HG03159 (cell line): Measurements from ENCODE around the gene TMEM145.
A peak's percentile ranks its signal among the peaks of the same experiment; 100 is the strongest.
"Not testable (repeated sequence)": the region's sequence is repeated elsewhere in the genome, so short reads cannot be mapped to it uniquely, and the experiment has no call there.

Experiments used
- ATAC-seq: cut with Tn5 transposase; IDR thresholded peaks from one replicate; pipeline ENCODE4 v1.9.1; 2021; ENCODE audit warnings: mild to moderate bottlenecking, moderate library complexity; ENCODE audit not compliant: unreplicated experiment

Gene TMEM145

DNA sequence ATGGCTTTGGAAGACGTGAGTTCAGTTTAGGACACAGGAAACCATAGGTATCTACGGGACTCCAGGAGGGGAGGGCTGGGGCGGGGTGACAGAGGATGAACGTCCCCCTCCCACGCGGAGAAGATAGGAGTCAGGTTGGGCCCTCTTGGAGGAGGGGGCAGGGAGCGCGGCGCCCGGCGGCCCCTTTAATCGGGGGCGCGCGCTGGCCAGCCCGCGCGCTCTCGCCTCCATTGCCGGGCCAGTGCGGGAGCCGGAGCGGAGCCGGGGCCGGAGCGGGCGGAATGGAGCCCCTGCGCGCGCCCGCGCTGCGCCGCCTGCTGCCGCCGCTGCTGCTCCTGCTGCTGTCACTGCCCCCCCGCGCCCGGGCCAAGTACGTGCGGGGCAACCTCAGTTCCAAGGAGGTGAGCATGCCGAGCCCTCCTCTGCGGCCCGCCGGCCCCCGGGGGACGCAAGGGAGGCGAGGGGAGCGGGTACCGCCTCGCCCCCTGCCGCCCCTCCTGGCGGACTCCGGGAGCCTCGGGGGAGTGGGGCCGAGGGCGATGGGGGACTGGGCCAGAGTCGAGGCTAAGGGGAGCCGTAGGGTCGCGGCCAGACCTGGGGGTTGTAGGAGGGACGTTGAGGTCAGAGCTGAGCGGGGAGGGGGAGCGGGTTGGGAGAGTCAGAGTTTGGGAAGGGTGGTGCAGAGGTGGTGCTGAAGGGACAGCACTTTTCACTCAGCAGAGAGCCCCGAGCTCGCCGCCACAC, at the start of gene TMEM145:
TSS of gene TMEM145 (plus strand) at position 214 of the 744 bp plus-strand sequence. CDS start at position 282, 68 bp downstream.
- ATAC-seq = no peak

DNA sequence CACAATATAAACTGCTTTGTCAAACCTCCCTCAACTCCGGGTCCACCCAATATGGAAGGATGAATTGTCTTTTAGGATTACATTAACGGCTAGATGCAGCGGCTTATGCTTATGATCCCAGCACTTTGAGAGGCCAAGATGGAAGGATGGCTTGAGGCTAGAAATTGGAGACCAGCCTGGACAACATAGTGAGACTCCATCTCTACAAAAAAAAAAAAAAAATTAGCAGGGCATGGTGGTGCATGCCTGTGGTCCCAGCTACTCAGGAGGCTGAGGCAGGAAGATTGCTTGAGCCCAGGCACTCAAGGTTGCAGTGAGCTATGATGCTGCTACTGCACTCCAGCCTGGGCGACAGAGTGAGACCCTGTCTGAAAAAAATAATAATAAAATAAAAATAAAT, 47.0 kb upstream of the TMEM145 start:
- not testable (repeated sequence) for ATAC-seq

DNA sequence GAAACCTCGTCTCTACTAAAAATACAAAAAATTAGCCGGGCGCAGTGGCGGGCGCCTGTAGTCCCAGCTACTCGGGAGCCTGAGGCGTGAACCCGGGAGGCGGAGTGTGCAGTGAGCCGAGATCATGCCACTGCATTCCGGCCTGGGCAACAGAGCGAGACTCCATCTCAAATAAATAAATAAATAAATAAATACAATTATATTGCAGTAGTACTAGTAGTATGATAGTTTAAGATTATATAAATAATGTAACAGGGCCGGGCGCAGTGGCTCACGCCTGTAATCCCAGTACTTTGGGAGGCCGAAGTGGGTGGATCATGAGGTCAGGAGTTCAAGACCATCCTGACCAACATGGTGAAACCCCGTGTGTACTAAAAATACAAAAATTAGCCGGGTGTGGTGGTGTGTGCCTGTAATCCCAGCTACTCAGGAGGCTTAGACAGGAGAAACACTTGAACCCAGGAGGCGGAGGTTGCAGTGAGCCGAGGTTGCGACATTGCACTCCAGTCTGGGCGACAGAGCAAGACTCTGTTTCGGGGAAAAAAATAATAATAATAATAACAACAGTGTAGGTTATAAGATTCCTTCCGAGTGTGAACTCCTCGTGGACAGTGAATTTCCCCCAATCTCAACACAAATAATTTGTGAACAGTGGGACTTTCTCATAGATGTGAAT, 46.0 kb upstream of the TMEM145 start:
- not testable (repeated sequence) for ATAC-seq

DNA sequence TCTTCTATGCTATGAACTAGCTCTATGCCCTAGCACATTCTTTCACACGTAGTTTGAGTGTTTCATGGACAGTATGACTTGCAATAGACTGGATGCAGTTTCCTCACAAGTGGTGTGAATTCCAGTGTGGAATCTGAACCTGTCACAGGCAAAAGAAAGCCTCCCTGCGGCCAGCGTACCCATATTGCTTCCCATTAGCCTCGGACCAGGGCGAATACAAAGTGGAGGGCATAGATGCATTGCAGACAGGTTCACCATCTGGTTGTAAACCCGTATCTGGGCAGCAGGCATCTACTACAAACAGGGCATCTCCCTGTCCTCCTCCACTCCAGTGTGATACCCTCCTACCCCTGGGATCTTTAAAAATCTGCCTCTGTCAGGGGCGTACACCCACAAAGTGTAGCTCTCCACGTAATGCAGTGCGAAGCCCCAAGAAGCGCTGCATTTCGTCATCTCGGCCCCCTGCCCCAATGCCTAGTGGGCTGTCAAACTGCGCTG, 45.4 kb upstream of the TMEM145 start:
- no peak for ATAC-seq

DNA sequence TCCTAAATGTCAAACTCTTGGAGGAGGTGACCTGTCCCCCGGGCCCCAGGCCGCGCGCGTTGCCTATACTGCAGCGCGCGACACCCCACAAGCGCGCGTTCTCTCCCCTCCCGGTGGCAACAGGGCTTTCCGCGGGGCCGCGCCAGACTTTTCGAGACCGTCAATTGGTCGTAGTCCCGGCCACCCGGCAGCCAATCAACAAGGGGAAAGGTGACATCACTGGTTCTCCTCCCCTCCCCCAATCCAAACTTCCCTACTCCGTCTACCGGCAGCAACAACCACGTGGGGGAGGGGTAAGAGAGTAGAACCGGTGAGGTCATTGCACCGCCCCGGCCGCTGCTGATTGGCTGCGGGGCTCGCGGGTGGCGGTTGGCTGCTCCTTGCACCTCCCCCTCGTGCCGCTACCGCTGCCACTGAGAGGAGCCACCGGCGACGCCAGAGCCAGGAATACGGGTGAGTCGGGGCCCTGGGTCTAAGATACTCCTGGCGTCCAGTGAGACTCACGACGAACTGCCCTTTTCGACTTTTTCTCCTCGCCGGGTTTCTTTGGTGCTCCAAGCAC, 44.9 kb upstream of the TMEM145 start:
- peak; percentile 50 for ATAC-seq

DNA sequence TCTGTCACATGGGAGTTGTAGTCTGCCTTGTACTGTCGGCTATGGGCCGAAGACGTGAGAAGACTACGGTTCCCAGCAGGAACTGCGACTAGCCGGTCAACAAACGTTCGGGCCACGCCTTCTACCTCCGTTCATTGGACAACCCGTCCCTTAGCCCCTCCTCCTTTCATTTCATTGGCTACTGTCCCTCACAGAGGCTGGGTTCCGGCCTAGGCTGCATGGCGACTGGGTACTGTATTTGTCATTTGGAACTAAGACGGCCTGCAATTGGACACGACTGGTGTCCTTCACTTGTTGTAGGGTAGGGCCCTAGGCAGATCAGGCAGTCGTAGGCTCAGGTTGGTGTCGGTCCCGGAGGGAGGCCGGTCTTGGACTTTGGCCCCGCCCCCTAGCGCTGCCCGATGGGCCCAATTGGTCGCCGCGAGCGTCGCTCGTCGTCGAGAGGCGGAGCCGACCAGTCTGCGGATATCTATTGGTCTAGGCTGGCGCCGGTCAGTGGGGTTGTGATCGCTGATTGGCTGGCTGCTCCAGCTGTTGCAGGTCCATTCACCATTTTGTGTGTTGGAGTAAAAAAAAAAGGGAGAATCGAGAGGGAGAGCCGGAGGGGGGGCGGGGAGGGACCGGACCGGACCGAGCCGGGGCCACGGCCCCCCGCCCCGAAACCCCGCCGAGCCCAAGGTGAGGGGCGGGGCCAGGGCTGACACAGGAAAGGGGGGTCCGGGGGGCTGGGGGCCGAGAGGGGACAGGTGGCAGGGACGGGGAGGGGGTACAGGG, 44.2 kb upstream of the TMEM145 start, which contains the start of gene CIC:
TSS of gene CIC (plus strand) at position 549 of the 774 bp plus-strand sequence. CDS start 2,532 bp downstream, outside the sequence.
- ATAC-seq = peak; percentile 83

DNA sequence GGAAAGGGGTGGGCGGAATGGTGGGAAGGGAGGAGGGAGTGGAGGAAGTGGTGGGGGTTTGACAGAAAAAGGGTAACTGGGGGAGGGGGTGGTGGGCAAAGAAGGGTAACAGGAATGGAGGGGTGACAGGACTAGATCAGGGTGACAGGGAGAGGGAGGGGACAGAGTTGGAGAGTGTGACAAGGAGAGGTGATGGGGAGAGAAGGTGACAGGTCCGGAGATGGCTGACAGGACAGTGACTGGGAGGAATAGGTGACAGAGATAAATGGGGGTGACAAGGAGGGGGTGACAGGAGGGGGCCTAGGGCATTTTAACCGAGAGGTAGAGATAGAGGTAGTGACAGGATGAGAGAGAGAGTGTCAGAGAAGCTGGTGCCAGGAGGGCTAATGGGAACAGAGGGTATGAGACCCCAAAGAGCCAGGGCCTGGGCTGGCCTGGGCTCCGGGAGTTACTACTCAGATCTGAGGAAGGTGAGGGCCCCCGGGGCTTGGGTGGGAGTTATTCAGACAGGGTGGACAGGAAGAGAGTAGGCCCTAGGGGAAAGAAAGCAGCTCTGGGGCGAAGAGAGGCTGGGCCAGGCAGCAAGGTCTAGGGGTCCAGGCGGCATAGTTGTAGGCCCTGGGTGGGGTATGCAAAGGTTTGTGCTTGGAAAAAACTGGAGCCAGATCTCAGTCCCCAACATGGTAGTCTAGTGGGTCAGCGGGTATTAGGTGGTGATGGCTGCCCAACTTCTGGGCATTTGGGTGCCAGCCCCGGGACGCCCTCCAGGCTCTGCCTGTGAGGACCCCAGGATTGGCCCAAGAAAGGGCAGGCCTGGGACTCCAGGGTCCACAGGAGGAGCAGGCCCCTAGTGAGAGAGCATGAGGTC, 43.4 kb upstream of the TMEM145 start:
- ATAC-seq = no peak

DNA sequence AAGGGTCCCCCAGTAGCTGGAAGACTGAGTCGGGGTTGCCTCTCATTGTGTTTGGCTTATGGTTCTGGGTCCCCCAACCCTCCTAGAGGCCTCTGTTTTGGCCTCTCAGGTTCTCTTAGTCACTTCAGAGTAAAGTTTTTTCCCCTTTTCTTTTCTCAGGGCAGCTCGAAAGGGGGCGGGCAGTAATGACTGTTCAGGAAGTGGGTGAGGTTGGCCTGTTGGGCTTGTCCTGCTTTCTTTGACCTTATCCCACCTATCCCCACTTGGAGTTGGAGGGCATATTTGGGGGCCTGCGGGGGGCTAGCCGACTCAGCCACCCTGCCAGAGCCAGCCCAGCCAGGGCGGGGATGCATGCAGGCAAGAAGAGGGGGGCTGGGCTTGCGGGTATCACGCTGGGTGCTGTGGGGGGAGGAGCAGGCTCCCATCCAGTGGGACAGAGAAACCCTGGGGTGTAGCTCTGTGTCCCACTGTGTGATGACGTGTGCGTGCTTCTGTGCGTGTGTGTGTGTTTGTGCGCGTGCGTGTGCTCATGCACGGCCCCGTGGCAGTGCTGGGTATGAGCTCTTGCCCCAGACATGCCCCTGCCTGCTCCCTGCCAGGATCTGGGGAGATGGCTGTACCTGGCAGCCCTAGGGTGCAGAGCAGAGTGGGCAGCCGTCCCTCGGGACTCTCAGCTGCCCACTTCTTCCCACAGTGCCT, 42.6 kb upstream of the TMEM145 start:
- no peak for ATAC-seq

DNA sequence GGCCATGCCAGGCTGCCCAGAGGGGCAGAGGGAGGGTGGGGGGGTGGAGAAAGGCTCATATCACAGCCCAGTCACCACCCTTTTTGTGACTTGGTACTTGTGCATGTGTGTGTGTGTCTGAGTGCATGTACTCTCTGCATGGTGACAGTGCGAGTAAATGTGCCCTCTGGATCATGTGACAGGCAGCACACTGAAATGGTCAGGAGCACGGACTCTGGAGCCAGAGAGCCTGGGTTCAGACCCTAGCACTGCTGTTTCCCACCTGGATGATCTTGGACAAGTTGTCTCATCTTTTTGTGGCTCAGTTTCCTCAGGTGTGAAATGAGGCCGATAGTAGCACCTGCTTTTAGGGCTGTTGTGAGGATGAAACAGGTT, 42.1 kb upstream of the TMEM145 start:
- ATAC-seq = no peak

DNA sequence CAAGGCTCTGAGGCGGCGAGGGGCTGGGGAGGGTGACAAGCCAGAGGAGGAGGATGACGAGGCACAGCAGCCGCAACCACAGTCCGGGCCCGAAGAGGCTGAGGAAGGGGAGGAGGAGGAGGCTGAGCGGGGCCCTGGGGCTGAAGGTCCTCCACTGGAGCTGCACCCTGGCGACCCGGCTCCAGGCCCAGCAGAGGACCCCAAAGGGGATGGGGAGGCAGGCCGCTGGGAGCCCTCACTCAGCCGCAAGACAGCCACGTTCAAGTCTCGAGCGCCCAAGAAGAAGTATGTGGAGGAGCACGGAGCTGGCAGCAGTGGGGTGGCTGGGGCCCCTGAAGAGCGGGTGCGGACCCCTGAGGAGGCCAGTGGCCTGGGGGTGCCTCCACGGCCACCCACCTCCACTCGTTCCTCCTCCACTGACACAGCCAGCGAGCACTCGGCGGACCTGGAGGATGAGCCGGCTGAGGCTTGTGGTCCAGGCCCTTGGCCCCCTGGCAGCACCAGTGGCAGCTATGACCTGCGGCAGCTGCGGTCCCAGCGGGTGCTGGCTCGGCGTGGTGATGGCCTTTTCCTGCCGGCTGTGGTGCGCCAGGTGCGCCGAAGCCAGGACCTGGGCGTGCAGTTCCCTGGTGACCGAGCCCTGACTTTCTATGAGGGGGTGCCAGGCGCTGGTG, 41.1 kb upstream of the TMEM145 start:
- ATAC-seq = no peak

DNA sequence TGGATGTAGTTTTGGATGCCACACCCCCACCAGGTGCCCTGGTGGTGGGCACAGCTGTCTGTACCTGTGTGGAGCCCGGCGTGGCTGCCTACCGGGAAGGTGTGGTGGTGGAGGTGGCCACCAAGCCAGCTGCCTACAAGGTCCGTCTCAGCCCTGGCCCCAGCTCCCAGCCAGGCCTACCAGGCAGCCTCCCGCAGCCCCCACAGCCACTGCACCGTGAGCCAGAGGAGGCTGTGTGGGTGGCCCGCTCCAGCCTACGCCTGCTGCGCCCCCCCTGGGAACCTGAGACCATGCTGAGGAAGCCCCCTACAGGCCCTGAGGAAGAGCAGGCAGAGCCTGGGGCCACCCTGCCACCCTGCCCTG, 40.6 kb upstream of the TMEM145 start:
- ATAC-seq = no peak

DNA sequence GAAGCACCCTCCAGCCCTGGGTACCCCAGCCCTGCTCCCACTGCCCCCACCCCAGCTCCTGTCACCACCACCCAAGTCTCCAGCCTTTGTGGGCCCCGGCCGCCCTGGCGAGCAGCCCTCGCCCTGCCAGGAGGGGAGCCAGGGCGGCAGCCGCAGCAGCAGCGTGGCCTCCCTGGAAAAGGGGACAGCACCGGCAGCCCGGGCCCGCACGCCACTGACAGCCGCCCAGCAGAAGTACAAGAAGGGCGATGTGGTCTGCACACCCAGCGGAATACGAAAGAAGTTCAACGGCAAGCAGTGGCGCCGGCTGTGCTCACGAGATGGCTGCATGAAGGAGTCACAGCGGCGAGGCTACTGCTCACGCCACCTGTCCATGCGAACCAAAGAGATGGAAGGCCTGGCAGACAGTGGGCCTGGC, 40.1 kb upstream of the TMEM145 start:
- ATAC-seq = no peak

DNA sequence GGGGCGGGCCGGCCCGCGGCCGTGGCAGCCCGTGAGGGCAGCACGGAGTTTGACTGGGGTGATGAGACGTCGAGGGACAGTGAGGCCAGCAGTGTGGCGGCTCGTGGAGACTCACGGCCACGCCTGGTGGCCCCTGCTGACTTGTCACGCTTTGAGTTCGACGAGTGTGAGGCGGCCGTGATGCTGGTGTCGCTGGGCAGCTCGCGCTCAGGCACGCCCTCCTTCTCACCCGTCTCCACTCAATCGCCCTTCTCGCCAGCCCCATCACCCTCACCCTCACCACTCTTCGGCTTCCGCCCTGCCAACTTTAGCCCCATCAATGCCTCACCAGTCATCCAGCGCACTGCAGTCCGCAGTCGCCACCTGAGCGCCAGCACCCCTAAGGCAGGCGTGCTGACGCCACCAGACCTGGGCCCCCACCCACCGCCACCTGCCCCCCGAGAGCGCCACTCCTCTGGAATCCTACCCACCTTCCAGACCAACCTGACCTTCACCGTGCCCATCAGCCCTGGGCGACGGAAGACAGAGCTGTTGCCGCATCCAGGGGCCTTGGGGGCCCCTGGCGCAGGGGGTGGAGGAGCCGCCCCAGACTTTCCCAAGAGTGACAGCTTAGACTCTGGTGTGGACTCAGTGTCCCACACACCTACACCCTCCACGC, 39.6 kb upstream of the TMEM145 start:
- ATAC-seq = no peak

DNA sequence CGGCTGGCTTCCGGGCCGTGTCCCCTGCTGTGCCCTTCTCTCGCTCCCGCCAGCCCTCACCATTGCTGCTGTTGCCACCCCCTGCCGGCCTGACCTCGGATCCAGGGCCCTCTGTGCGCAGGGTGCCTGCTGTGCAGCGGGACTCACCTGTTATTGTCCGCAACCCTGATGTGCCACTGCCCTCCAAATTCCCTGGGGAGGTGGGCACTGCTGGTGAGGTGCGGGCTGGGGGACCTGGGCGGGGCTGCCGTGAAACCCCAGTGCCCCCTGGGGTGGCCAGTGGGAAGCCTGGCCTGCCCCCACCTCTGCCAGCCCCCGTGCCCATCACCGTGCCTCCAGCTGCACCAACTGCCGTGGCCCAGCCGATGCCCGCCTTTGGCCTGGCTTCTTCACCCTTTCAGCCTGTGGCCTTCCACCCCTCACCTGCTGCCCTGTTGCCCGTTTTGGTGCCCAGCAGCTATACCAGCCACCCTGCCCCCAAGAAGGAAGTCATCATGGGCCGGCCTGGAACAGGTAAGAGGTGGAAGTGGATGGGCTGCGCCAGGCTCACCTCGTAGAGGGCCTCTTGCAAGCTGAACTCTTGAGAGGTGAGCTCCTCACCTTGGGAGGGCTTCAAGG, 38.9 kb upstream of the TMEM145 start:
- no peak for ATAC-seq

DNA sequence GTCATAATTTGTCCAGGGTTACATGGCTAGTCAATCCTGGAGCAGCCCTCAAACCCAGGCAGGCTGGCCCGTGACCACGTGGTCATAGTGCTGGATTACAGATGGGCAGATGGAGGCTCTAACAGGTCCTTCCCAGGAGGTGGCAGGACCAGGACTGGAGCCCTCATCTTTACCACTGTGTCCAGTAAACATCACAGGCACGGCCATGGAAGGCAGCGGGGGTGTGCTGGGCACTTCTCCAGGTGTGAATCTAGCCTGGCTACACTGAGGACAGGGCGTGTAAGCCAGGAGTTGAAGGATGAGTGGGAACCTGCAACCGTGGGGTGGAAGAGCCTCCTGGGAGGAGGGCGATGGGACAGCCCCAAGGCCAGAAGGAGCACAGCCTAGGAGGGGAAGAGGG, 38.0 kb upstream of the TMEM145 start:
- ATAC-seq = no peak

DNA sequence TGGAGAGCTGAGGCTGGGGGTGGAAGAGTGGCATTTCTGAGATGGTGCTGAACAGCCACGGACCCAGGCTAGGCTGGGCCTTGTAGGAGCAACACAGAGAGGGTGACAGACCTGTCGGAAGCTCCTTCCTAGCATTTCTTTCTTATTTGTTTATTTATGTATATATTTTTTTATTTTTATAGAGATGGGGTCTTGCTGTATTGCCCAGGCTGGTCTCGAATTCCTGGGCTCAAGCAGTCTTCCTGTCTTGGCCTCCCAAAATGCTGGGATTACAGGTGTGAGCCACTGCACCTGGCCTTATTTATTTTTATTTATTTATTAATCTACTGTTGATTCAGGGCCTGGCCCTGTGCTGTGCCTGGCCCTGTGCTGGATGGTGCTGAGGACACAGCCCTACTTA, 37.6 kb upstream of the TMEM145 start:
- no peak for ATAC-seq

DNA sequence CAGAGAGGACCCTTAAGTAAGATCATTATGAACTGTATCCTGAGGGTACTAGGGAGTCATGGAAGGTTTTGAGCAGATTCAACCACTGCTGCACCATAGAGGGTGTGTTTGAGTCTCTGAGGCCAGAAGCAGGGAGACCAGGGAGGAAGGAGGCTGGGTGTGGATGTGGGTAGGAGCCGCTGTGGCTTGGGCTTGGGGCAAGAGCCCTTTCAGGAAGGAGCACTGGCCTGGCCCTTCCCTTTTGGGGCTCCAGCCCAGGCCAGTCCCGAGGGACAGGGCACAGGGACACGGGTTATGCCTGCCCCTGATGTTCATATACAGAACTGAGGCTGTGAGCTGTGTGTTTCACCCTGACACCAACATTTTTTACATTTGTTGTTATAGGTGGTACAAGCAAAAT, 36.8 kb upstream of the TMEM145 start:
- no peak for ATAC-seq

DNA sequence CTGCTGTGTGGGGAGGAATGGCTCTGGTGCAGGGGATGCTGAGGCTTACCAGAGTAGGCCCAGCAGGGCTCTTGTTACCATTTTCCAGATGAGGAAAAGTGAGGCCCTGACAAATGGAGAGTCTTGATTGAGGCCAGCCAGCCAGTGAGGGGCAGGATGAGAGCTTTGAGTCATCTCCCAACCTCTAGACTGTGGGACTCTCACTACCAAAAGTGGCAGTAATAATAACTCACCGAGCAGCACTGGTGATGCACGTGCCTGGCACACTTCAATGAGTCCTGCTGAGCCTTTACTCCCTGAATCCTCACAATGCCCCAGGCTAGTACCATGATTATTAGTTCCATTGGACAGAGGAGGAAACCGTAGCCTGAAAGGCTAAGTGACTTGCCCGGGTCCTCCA, 36.3 kb upstream of the TMEM145 start:
- no peak for ATAC-seq
